Measurements from ENCODE around the gene NR1I3.
"Not testable (repeated sequence)": the region's sequence is repeated elsewhere in the genome, so short reads cannot be mapped to it uniquely, and the experiment has no call there.

NR1I3 gene

GRCh38 chr1:161238039-161238473 lies at the start of gene NR1I3:
Gene NR1I3, minus strand, starts transcription at chr1:161238203. Its CDS starts 1,638 bp downstream, at chr1:161236565.
- in situ Hi-C loops (cut with HindIII; ENCODE audit: low sequenced_read_pairs), result no loop called here

DNA sequence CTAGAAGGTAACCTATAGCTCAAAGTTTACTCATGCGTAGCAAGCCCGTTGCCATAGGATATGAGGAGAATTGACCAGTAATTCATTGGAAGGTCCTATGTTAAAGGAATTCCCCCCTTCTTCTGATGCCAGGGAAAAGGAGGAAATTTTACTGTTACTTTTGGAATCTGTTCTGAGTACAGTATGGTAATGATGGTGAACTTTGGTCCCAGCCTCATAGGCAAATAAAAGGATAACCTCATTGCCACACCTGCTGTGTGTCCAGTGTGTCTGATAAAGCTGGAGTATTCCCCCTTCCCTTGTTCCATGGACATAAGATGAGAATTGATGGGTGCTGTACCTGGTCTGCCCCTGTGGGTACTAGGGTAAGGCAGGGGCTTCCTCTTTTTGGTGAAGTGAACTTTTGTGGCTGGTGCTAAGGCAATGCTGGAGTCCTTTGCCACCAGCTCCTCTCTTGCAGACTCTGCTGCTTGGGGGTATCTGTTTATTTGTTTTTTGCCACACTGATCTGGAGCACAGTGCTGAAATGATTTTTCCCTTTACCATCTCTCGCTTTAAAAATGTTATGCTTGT lies 49.6 kb upstream of the NR1I3 start:
- in situ Hi-C loops (cut with HindIII; ENCODE audit: low sequenced_read_pairs), result no loop called here

DNA sequence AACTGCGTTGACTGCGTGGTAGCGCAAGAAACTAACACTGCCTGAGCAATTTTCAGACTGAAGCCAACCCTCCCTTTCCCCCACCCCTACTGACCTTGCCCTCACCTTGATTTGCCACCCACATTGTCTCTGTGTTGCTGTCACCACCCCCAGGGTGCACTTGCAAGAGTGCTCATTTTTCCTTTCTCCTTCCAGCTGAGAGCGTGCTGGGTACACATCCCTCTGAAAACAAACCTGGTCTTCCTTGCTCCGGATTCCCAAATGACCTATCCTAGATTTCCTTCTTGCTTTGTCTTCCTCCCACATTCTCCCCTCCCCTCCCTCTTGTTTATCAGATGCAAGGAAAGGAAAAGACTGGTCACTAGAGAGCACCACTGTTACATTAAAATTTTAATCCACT lies 47.5 kb upstream of the NR1I3 start:
- in situ Hi-C loops (cut with HindIII; ENCODE audit: low sequenced_read_pairs), result no loop called here

DNA sequence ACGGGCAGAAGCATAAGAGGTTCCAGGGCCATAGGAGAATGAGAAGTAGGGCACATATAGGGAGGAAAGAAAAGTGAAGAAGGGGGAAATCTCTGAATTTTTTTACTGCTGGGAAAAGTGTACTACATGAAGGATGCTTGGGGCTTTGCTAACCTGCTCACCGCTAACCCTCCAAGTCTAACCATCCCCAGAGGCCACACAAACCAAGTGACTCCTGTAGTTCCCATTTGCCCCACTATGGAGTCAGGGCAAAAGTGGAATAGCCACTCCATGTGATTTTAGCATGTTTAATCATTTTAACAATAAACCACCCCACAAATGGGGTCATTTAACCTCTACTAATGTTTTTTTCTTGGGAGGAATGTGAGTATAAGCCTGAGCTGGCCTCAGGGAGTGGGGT lies 47.1 kb upstream of the NR1I3 start:
- in situ Hi-C loops (cut with HindIII; ENCODE audit: low sequenced_read_pairs), result no loop called here

GRCh38 chr1:161282991-161283390 lies 45.0 kb upstream of the NR1I3 start:
- in situ Hi-C loops (cut with HindIII; ENCODE audit: low sequenced_read_pairs), result no loop called here

DNA sequence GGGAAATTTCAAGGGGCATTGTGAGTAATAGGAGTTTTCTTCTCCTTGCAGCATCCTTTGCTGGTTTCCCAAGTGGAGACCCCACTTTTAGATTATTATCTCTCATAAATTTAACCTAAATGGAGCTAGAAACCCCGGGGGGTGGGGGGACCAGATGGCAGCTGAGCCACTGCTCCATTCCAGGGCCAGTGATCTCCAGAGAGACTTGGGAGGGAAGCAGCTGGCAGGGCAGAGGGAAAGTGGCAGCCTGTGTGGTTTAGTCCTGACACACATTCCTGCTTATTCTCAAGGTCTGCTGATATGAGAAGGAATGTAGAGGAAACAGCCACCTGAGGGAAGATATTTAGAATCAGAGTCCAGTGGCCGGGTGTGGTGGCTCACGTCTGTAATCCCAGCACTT lies 36.9 kb upstream of the NR1I3 start:
- in situ Hi-C loops (cut with HindIII; ENCODE audit: low sequenced_read_pairs), result no loop called here

- in situ Hi-C loops (cut with HindIII; ENCODE audit: low sequenced_read_pairs), result no loop called here
Measured at GRCh38 chr1:161273402-161273801, 35.4 kb upstream of the NR1I3 start.

- in situ Hi-C loops (cut with HindIII; ENCODE audit: low sequenced_read_pairs), result no loop called here
Measured at GRCh38 chr1:161267321-161267720, 29.3 kb upstream of the NR1I3 start.

GRCh38 chr1:161266836-161267235 lies 28.8 kb upstream of the NR1I3 start:
- in situ Hi-C loops (cut with HindIII; ENCODE audit: low sequenced_read_pairs), result no loop called here

DNA sequence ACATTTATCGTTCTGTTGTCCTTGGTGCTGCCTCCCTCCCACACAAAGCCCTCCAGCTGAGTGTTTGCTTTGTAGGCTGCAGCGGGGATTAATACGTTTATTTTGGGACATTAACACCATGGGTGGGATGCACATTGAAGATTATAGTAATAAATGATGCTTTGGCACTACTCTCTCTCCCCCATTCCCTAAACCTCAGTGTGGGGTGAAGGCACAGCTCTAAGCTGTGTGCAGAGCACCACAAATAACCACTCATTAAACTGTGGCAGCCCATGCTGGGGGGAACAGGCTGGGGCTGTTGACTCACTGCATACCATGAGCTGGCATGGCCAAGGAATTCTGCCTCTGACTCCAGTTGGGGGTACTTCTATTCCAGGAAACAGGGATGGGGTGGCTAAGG lies 28.2 kb upstream of the NR1I3 start:
- in situ Hi-C loops (cut with HindIII; ENCODE audit: low sequenced_read_pairs), result no loop called here

GRCh38 chr1:161265305-161265704 lies 27.3 kb upstream of the NR1I3 start:
- in situ Hi-C loops (cut with HindIII; ENCODE audit: low sequenced_read_pairs), result no loop called here

DNA sequence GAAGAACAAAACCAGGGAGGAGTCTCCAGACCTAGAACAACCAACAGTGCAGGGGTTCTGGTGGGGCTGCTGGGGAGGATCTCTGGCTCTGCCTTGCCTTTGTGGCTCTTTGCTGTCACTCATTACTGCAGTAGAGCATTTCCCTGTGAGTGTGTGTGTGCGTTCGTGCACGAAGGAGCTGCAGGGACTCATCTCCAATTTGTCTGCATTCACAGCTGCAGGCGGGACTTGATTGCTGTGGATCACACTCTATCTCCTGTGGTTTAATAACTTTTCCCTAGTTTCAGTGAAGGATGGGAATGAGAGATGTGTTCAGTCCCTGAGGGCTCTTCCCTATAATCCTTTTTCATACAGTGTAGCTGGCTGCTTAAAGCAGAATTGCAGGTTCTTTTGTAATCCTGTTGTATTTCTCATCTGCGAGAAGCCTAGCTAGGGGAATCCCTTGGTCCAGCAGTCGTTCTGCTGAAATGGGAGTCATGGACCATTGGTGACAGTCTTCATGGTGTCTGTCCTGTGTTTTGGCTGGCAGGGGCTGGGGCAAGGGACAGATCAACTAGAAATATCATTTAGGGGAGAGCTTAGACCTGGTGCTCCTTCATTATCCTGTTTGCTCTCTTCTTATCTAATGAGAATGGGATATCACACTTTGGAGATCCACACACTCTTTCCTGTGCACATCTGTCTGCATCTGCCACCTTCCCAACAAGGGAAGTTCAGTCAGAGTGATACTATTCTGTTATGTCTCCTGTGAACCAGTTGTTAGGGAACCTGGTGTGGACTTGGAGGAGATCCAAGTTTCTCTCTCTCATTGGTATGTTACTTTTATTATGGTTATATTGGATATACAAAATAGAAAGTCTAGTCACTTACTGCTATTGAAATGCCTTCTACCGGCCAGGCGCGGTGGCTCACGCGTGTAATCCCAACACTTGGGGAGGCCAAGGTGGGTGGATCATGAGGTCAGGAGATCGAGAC lies 23.5 kb upstream of the NR1I3 start:
- in situ Hi-C loops (cut with HindIII; ENCODE audit: low sequenced_read_pairs), result no loop called here

DNA sequence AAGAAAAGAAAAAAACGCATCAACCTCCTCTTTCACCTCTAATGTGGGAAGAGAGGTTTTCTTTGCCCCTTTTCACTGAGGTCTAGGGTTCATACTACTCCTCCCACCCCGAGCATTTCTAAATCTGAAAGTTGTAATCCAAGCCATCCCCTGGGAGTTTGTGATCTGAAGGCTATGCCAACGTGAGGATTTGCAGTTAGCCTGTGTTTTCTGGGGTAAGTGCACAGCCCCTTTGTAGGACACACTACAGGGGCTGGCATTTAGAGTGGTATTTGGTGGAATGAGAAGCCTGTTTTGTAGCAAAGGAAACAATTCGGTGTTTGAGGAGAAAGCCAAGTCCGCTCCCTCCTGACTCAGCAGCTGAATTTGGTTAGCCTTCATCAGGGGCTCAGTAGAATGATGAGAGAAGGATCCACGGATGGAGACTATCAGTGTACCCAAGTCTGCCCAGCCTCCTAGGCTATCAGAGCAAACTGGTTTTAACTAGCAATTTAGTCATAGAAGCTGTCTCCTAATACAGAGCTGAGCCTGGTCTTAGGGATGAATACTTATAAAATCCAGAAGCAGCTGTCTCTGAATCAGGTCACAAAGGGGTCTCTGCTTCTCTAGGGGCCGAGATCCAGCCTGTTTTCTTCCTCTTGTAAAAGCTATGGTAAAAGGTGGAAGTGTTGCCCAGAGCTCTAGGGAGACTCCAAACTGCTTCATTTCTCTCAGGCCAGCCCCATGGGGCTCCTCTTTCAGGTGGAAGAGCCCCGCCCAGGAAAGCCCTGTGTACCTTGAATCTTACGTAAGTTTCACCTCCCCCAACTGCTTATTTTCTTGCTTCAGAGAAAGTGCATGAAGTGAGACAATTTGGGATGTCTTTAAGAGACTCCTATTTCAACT lies 22.6 kb upstream of the NR1I3 start:
- in situ Hi-C loops (cut with HindIII; ENCODE audit: low sequenced_read_pairs), result no loop called here

GRCh38 chr1:161259765-161260164 lies 21.8 kb upstream of the NR1I3 start:
- in situ Hi-C loops (cut with HindIII; ENCODE audit: low sequenced_read_pairs), result no loop called here

DNA sequence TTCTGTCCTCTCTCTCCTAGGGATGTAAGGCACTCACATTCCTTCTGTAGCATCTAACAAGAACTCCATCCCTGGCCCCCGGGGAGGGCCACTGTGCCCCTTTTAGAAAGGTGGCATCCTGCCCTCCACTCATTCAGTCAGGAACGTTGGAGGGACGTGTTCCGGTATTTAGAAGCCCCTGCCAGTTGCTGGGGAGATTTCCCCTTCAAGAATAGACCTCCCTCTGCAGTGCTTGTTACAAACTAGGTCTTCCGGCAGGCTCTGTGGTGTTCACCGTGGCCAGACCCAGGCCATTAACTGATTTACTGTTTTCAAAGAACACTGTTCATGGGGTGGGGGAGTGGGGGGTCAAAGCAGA lies 21.3 kb upstream of the NR1I3 start:
- in situ Hi-C loops (cut with HindIII; ENCODE audit: low sequenced_read_pairs), result no loop called here

- in situ Hi-C loops (cut with HindIII; ENCODE audit: low sequenced_read_pairs), result no loop called here
Measured at GRCh38 chr1:161258439-161259344, 20.7 kb upstream of the NR1I3 start, which contains the start of gene PCP4L1. Gene PCP4L1, plus strand, starts transcription at chr1:161258745. Its CDS starts 230 bp downstream, at chr1:161258975.

DNA sequence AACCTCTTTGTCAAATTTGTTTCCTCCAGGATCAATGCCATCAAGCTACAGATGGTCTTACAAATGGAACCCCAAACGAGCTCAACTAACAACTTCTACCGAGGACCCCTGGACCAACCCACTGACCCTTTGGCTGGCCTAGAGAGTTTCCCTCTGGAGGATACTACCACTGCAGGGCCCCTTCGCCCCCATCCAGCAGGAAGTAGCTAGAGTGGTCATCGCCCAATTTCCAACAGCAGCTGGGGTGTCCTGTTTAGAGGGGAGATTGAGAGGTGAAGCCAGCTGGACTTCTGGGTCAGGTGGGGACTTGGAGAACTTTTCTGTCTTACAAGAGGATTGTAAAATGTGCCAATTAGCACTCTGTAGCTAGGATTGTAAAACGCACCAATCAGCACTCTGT lies 19.1 kb upstream of the NR1I3 start:
- in situ Hi-C loops (cut with HindIII; ENCODE audit: low sequenced_read_pairs), result not testable (repeated sequence)

GRCh38 chr1:161255955-161256520 lies 18.0 kb upstream of the NR1I3 start:
- in situ Hi-C loops (cut with HindIII; ENCODE audit: low sequenced_read_pairs), result not testable (repeated sequence)

DNA sequence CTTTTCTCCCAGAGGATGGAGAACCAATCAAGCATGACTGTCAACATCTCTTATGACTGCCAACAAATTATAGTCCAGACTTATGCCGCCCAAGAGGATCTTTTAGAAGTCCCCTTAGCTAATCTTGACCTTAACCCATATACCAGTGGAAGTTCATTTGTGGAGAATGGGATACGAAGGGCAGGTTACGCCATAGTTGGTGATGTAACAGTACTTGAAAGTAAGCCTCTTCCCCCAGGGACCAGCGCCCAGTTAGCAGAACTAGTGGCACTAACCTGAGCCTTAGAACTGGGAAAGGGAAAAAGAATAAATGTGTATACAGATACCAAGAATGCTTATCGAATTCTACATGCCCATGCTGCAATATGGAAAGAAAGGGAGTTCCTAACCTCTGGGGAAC lies 17.3 kb upstream of the NR1I3 start:
- in situ Hi-C loops (cut with HindIII; ENCODE audit: low sequenced_read_pairs), result not testable (repeated sequence)

DNA sequence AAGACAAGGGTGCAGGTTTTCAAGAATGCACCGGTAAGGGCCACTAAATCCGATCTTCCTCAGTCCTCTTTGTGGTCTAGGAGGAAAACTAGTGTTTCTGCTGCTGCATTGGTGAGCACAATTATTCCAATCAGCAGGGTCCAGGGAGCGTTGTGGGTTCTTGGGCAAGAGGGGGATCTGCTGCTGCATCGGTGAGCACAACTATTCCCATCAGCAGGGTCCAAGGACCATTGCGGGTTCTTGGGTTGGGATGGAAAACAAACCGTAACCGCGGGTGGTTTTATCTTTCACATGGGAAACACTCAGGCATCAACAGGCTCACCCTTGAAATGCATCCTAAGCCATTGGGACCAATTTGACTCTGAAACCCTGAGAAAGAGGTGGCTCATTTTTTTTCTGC lies 13.6 kb upstream of the NR1I3 start:
- in situ Hi-C loops (cut with HindIII; ENCODE audit: low sequenced_read_pairs), result no loop called here
